Peyer's patch (tissue), 4 donors: ENCODE results near the gene SORL1. TPM values are rescaled to one million over a fixed set of nuclear protein-coding genes. Genes with fewer than 3 reads are reported as not detected.

Experiments used
- DNase-seq, 3 donors: peaks; one replicate each; pipeline ENCODE4 v3.0.0-alpha.2; 2017 to 2019
- H3K27ac ChIP-seq, 4 donors: fragments of 200-600 bp; sonication (generic); one replicate each; pipeline ENCODE4 v1.5.1; 2016 to 2019
- H3K27me3 ChIP-seq, 2 donors: fragments of 200-600 bp; sonication (generic); one replicate each; pipeline ENCODE4 v1.5.1; 2019
- H3K36me3 ChIP-seq, 3 donors: fragments of 200-600 bp; sonication (generic); one replicate each; pipeline ENCODE4 v1.5.1; 2016 to 2019
- H3K4me1 ChIP-seq, 4 donors: fragments of 200-600 bp; sonication (generic); one replicate each; pipeline ENCODE4 v1.5.1; 2016 to 2019
- H3K4me3 ChIP-seq, 4 donors: fragments of 200-600 bp; sonication (generic); 1 replicate in 3 of 4; 2 replicates in 1 of 4; pipeline ENCODE4 v1.5.1; 2016 to 2019; ENCODE audit warnings: mild to moderate bottlenecking in 1 of 4
- H3K9me3 ChIP-seq, 4 donors: fragments of 200-600 bp; sonication (generic); one replicate each; pipeline ENCODE4 v1.5.1; 2016 to 2019; ENCODE audit warnings: mild to moderate bottlenecking in 1 of 4
- CTCF ChIP-seq, 6 experiments: fragments of 450-650 bp in 4 of 6; fragments of 200-600 bp in 2 of 6; sonication (generic) in 1 of 6; IDR thresholded peaks; one replicate each; pipeline ENCODE4 v1.5.1; 2017 to 2019; ENCODE audit warnings: antibody characterized with exemption in 6 of 6, mild to moderate bottlenecking in 3 of 6, moderate library complexity in 1 of 6
- POLR2A ChIP-seq, 2 donors: fragments of 450-650 bp; IDR thresholded peaks; one replicate each; pipeline ENCODE4 v1.5.1; 2017; ENCODE audit warnings: antibody characterized with exemption in 2 of 2, mild to moderate bottlenecking in 2 of 2, moderate library complexity in 2 of 2
- total RNA-seq, 4 donors: library from RNA; depleted of rRNA; stranded (reverse); fragments of >200 nt; gene quantifications; one replicate each; pipeline ENCODE4 v1.1.0, GENCODE V29; 2016

SORL1 gene
- total RNA-seq, 4 donors from 2014 or later: 52.0 to 282 (median 191) TPM

DNA sequence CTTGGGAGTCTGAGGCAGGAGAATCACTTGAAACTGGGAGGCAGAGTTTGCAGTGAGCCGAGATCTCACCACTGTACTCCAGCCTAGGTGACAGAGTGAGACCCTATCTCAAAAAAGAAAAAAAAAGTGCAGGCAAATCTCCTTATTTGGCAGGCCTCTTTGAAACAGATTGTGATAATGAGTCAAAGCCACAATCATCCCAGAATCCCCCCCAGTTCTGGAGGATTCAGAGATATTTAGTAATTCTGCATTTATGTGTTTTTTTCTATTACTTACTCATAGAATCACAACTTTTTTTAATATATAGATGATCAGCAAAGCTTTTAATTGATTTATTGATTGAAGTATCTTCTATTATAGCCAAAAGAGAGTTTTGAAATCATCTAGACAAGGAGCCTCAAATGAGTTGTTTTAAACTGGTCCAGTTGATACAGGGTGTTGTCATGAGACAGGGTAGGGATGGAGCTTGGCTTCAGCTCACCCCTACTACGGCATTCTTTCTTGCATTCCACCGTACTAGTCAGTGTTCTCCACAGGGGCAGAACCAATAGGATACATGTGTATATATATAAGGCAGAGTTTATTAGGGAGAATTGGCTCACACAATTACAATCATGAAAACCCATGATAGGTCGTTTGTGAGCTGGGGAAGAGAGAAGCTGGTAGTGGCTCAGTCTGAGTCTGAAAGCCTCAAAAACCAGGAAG, 39.3 kb upstream of the SORL1 start:
- TF ChIP-seq CTCF (IDR thresholded peaks at IDR 0.05) (no peak), POLR2A (IDR thresholded peaks at IDR 0.05) (no peak)
- H3K4me1 ChIP-seq: peaks cover 0 to 19% (median 0%) of the 10 kb centered on the region in 4 donors
- H3K4me3 ChIP-seq: no peak overlapping the region
- H3K27ac ChIP-seq: no peak overlapping the region
- H3K27me3 ChIP-seq: no peaks in the 10 kb centered on the region
- no peak for DNase-seq
- H3K36me3 ChIP-seq: no peaks in the 10 kb centered on the region
- no peaks in the 10 kb centered on the region for H3K9me3 ChIP-seq

- TF ChIP-seq POLR2A (IDR thresholded peaks at IDR 0.05) (no peak), CTCF (IDR thresholded peaks at IDR 0.05) (no peak)
Observed at GRCh38 chr11:121414141-121414913, 37.8 kb upstream of the SORL1 start.

GRCh38 chr11:121415856-121416255, 36.3 kb upstream of the SORL1 start:
- TF ChIP-seq CTCF (IDR thresholded peaks at IDR 0.05) (no peak), POLR2A (IDR thresholded peaks at IDR 0.05) (no peak)
- H3K27ac ChIP-seq: no peak overlapping the region
- DNase-seq: no peak

More at GRCh38 chr11:121414141-121414913, 37.8 kb upstream of the SORL1 start:
- Histone ChIP-seq H3K27ac (no peak overlapping the region), H3K36me3 (no peaks in the 10 kb centered on the region), H3K9me3 (no peaks in the 10 kb centered on the region), H3K27me3 (no peaks in the 10 kb centered on the region), H3K4me3 (no peak overlapping the region), H3K4me1 (peaks cover 0 to 19% (median 0%) of the 10 kb centered on the region in 4 donors)
- no peak for DNase-seq

DNA sequence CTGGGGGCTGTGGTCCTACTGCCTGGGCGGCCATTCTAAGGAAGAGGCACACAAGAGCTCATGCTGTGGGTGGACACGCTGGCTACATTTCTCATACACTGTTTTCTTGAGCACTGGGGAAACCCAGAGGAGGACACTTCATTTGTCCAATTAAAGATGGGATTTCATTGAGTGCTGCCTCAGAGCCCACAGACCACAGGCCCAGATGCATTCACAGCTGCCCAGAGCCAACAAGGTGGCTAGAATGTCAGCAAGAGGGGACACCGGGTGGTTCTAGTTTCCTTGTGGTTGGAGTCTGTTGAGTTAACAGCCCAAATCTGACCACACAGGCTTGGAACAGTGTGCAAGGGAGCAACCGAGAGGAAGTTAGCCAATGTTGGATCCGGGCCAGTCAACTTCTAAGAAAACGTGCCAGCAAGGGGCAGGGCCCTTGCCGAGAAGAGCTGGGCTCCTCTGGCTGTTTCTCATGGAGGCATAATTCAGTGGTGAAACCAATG, 35.0 kb upstream of the SORL1 start:
- Histone ChIP-seq H3K27ac (peak overlapping the region; percentile 5 to 27 (median 26)), H3K9me3 (no peaks in the 10 kb centered on the region), H3K27me3 (no peaks in the 10 kb centered on the region), H3K4me3 (no peak overlapping the region), H3K36me3 (no peaks in the 10 kb centered on the region), H3K4me1 (peaks cover 0 to 19% (median 0%) of the 10 kb centered on the region in 4 donors)
- TF ChIP-seq POLR2A (IDR thresholded peaks at IDR 0.05) (no peak), CTCF (IDR thresholded peaks at IDR 0.05) (no peak)
- peak; percentile 49 to 87 (median 72) for DNase-seq

More at GRCh38 chr11:121415856-121416255, 36.3 kb upstream of the SORL1 start:
- Histone ChIP-seq H3K4me3 (no peak overlapping the region), H3K27me3 (no peaks in the 10 kb centered on the region), H3K9me3 (no peaks in the 10 kb centered on the region), H3K4me1 (peaks cover 0 to 19% (median 0%) of the 10 kb centered on the region in 4 donors), H3K36me3 (no peaks in the 10 kb centered on the region)

DNA sequence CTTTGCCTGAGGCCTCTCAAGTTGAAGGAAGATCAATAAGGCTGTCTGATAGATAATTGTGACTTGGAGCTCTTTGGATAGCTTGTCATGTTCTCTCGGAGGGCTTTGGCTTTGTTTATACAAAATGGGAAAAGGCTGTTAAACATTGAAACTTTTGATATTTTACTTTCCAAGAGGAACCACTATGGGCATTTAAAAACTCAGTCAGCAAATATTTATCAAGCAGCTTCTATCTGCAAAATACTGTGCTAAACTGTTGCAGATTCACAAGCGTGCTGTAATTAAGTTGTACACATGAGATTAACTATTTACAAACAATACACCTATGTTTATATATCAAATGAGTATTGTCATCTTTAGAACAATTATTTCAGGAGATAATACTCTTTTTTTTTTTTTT, 34.5 kb upstream of the SORL1 start:
- Histone ChIP-seq H3K27me3 (no peaks in the 10 kb centered on the region), H3K9me3 (no peaks in the 10 kb centered on the region), H3K27ac (peak overlapping the region; percentile 5 to 27 (median 26)), H3K36me3 (no peaks in the 10 kb centered on the region), H3K4me1 (peaks cover 0 to 19% (median 0%) of the 10 kb centered on the region in 4 donors), H3K4me3 (no peak overlapping the region)
- no peak for DNase-seq
- no peak for TF ChIP-seq POLR2A (IDR thresholded peaks at IDR 0.05)
- TF ChIP-seq CTCF (IDR thresholded peaks at IDR 0.05): no peak
